NB4 (cell line): ENCODE data around the gene ALPG.

Experiments used
- DNase-seq: peaks from one replicate; pipeline ENCODE4 v3.0.0; 2010; ENCODE audit warnings: low read depth
- H3K4me3 ChIP-seq: one replicate; pipeline ENCODE4 v1.5.1; 2011; ENCODE audit warnings: mild to moderate bottlenecking, low read depth, low read length, moderate library complexity
- MYC ChIP-seq: IDR thresholded peaks from 2 replicates; pipeline ENCODE4 v1.6.1; 2011; ENCODE audit warnings: low read depth, low read length
- POLR2A ChIP-seq: IDR thresholded peaks from 2 replicates; pipeline ENCODE4 v1.6.1; 2011; ENCODE audit warnings: mild to moderate bottlenecking; ENCODE audit not compliant: insufficient read length; ENCODE audit errors: extremely low read depth
- TF ChIP-seq, protein P1 (sequence below): IDR thresholded peaks from one replicate; pipeline ENCODE4 v1.5.1; 2012; ENCODE audit warnings: low read depth, low read length
- TF ChIP-seq, protein P2 (sequence below): IDR thresholded peaks from 2 replicates; pipeline ENCODE4 v1.6.1; 2011; ENCODE audit warnings: low read depth, low read length

Gene ALPG

DNA sequence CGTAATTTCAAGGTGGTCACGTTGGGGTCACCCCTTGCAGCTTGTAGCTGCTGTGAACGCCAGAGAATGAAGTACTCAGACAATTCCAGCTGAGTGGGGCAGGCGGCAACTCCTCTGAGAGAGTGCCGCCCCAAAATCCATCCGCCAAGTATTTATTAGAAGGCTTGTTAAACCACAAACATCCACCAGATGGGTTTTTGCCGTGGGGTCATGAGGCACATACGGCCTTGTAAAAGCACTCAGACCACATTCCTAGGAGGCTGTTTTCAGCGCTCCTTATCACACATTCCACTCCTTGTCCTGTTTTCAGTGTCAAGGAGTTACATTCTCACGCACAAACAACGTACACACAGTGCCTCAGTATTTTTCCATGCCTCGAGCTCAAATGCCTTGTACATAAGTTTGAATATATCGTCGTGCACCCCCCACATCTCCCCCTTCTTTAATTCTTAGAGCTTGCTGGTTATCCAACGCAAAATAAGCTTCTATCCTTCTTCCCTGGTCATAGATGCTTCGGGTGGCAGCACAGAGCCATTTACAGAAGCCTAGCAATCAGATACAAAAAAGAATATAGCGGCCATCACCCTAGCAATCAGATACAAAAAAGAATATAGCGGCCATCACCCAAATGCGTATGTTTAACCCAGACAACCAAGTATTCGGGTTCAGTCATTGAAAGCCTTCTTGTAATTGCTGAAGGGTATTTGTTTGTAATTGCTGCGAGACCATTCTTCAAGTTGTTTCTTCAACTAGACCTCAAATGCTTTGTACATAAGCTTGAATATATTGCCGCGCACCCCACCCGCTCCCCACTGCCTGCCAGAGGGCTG, 20.8 kb upstream of the ALPG start:
- DNase-seq: peak; percentile 24
- TF ChIP-seq MYC (no peak), POLR2A (no peak)
- TF ChIP-seq, protein P1, sequence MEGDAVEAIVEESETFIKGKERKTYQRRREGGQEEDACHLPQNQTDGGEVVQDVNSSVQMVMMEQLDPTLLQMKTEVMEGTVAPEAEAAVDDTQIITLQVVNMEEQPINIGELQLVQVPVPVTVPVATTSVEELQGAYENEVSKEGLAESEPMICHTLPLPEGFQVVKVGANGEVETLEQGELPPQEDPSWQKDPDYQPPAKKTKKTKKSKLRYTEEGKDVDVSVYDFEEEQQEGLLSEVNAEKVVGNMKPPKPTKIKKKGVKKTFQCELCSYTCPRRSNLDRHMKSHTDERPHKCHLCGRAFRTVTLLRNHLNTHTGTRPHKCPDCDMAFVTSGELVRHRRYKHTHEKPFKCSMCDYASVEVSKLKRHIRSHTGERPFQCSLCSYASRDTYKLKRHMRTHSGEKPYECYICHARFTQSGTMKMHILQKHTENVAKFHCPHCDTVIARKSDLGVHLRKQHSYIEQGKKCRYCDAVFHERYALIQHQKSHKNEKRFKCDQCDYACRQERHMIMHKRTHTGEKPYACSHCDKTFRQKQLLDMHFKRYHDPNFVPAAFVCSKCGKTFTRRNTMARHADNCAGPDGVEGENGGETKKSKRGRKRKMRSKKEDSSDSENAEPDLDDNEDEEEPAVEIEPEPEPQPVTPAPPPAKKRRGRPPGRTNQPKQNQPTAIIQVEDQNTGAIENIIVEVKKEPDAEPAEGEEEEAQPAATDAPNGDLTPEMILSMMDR: no peak
- TF ChIP-seq, protein P2, sequence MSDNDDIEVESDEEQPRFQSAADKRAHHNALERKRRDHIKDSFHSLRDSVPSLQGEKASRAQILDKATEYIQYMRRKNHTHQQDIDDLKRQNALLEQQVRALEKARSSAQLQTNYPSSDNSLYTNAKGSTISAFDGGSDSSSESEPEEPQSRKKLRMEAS: no peak
- H3K4me3 ChIP-seq: no peak overlapping the region

DNA sequence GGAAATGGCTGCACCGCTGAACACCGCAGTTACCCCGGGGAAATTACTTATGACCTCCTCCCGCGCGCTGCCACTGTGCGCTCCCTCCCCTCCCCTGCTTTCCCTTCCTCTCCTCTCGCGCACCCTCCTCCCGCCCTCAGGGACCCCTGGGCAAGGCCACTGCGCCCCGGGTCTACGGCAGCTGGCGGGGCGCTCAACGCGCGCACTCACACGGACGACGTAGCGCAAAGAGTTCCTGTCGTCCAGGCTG, 20.2 kb upstream of the ALPG start:
- TF ChIP-seq, protein P2: no peak
- TF ChIP-seq, protein P1: no peak
- no peak for DNase-seq
- H3K4me3 ChIP-seq: no peak overlapping the region

DNA sequence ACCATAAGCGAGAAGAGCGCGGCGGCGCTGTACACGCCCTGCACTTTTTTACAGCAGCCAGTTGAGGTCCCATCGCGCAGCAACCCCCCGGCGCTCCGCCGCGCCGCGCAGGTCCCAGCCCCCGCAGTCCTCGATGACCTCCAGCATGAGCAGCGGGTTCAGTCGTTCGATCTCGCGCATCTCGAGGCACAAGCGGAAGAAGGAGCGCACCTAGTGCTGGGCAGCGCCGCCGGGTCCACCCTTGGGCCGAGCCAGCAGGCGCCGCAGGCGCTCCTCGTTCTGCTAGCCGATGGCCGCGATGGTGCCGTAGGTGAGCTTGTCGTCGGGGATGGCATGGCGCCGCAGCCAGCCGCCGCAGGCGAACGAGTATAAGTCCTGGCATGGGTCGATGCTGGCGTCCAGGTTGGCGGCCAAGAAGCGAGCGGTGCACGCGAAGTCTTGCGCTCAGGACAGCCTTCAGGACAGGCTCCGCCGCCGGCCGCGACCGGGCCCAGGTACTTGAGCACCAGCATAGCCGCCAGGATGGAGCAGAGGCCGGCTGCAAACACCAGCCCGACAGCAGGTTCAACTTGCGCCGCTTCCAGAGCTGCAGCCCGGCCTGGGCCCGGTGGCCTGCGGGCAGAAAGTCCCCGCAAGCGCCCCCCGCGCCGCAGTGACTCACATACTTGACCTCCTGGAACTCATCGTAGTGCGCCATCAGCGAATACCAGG, 19.7 kb upstream of the ALPG start:
- no peak for DNase-seq
- TF ChIP-seq, protein P1: no peak
- no peak for TF ChIP-seq POLR2A
- TF ChIP-seq, protein P2: no peak
- no peak for TF ChIP-seq MYC
- H3K4me3 ChIP-seq: no peak overlapping the region

DNA sequence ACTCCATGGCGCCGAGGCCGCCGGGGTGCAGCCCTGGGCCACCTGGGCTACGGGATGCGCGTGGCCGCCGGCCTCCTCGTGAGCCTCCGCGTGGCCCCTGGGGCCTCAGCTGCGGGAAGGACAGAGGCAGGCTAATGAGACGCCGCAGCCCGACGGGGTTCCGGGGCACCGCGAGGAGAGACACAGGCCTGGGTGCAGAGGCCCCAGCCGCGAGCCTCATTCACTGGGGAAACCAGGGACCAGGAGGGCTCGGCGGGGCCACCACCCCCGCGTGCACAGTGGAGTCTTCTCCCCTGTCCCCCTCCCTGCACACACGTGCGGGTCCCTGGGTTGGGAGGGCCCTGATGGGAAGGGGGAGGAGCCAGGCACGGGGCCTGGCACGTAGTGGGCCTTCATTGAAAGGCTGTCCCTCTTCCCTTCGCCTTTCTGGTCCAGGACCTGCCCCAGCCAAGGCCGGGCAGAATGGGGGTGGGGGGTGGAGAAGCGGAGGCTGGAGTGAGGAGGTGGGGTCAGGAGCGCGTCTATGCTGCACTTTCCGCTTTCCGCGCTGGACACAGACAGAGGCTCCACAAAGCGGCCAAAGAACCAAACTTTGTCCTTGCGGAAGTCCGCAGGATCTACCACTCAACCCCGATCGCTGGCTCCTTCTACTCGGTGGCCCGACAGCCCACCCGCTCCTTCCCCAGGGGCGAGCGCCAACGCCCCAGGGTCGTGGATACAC, 19.0 kb upstream of the ALPG start:
- no peak for DNase-seq
- TF ChIP-seq POLR2A (no peak), MYC (no peak)
- TF ChIP-seq, protein P1: no peak
- TF ChIP-seq, protein P2: no peak
- no peak overlapping the region for H3K4me3 ChIP-seq

DNA sequence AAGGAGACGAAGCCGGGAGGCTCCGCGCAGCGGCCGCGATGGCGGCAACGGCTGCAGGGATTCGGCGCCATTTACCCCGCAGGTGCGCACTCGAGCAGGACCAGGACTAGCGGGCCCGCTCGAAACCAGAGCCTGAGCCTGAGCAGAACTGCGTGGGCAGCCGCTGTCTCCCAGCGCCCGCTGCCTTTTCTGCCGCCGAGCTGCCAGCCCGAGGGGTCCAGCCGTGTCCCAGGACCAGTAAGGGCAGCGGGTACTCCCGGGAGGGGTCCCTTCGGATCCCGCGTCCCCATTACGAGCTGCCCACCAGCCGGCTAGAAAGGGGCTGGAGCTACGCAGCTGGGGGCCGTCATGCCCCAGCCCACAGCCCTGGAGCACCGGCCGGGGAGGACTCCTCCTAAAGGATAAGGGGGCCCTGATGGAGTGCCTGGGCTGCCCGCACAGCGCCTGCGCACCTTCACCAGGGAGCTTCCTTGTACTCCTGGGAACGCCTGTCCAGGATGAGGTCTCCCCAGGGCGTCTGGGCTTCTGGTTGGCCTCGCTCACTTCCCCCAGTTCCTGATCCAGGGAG, 18.2 kb upstream of the ALPG start:
- TF ChIP-seq POLR2A (no peak), MYC (no peak)
- TF ChIP-seq, protein P1: no peak
- TF ChIP-seq, protein P2: no peak
- DNase-seq: no peak
- H3K4me3 ChIP-seq: no peak overlapping the region
